NB4 (cell line): ENCODE results near the gene ASCL2.

Experiments
- POLR2A ChIP-seq: IDR thresholded peaks from 2 replicates; pipeline ENCODE4 v1.6.1; 2011; ENCODE audit warnings: mild to moderate bottlenecking; ENCODE audit not compliant: insufficient read length; ENCODE audit errors: extremely low read depth
- TF ChIP-seq, protein P1 (sequence below): IDR thresholded peaks from one replicate; pipeline ENCODE4 v1.5.1; 2012; ENCODE audit warnings: low read depth, low read length

GRCh38 chr11:2267306-2267850, 3.0 kb downstream of the ASCL2 start:
- TF ChIP-seq, protein P1, sequence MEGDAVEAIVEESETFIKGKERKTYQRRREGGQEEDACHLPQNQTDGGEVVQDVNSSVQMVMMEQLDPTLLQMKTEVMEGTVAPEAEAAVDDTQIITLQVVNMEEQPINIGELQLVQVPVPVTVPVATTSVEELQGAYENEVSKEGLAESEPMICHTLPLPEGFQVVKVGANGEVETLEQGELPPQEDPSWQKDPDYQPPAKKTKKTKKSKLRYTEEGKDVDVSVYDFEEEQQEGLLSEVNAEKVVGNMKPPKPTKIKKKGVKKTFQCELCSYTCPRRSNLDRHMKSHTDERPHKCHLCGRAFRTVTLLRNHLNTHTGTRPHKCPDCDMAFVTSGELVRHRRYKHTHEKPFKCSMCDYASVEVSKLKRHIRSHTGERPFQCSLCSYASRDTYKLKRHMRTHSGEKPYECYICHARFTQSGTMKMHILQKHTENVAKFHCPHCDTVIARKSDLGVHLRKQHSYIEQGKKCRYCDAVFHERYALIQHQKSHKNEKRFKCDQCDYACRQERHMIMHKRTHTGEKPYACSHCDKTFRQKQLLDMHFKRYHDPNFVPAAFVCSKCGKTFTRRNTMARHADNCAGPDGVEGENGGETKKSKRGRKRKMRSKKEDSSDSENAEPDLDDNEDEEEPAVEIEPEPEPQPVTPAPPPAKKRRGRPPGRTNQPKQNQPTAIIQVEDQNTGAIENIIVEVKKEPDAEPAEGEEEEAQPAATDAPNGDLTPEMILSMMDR = no peak
- no peak for TF ChIP-seq POLR2A
